ENCODE results near the gene CAMK2D. TPM values are rescaled to one million over a fixed set of nuclear protein-coding genes. Genes with fewer than 3 reads are reported as not detected.
"Not testable (repeated sequence)": the region's sequence is repeated elsewhere in the genome, so short reads cannot be mapped to it uniquely, and the experiment has no call there.

CAMK2D gene
- total RNA-seq = 10 to 100 TPM; 48.2 to 66.2 (median 51.2) TPM

DNA sequence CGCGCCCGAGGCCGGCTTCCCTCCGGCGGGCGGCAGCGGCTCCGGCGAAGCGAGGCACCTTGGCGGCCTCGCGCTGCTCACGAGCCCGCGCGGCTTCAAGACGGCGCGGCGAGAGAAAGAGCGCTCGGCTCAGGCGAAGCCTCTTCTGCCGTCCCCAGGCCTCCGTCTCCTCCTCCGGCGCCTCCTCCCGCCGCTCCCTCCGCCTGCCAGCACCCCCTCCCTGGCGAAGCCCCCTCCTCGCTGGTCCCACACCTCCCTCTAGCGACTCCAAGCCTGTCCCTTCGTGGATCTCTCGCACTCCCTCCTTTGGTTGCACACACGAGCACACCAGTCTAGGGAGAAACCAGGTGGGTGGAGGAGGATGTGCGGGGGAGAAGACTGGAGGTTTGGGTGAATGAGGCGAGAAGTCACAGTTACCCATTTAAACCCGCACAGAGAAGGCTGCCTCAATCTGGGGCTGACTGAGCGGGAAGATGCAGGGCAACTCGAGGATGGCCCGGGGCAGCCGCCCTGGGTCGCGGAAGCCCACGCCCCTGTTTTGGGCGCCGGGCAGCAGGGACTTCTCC is at the start of gene CAMK2D:
Gene CAMK2D (minus strand): TSS at position 119 of the 566 bp plus-strand sequence. CDS start 670 bp downstream, outside the sequence.
- peaks cover 8 to 36% (median 34%) of the 10 kb centered on the region in 4 donors for H3K4me1 ChIP-seq
- no peaks in the 10 kb centered on the region for H3K9me3 ChIP-seq
- DNase-seq (ENCODE audit: extremely low spot score) = peak; percentile 94
- H3K4me3 ChIP-seq = peak within 1 kb of the TSS; percentile 66 to 91 (median 78)
- WGBS = under 1% methylated on average over 28 of the region's 50 CpGs
- peak within 1 kb of the TSS; percentile 96 to 99 (median 98) for H3K27ac ChIP-seq (replicated peaks in 1 of 4)
- TF ChIP-seq EP300 (IDR thresholded peaks at IDR 0.05) (no peak), POLR2A (IDR thresholded peaks at IDR 0.05; ENCODE audit: low read depth) (peak; percentile 33), POLR2AphosphoS5 (IDR thresholded peaks at IDR 0.05) (peak; percentile 19 to 77)
- TF ChIP-seq, protein P1, sequence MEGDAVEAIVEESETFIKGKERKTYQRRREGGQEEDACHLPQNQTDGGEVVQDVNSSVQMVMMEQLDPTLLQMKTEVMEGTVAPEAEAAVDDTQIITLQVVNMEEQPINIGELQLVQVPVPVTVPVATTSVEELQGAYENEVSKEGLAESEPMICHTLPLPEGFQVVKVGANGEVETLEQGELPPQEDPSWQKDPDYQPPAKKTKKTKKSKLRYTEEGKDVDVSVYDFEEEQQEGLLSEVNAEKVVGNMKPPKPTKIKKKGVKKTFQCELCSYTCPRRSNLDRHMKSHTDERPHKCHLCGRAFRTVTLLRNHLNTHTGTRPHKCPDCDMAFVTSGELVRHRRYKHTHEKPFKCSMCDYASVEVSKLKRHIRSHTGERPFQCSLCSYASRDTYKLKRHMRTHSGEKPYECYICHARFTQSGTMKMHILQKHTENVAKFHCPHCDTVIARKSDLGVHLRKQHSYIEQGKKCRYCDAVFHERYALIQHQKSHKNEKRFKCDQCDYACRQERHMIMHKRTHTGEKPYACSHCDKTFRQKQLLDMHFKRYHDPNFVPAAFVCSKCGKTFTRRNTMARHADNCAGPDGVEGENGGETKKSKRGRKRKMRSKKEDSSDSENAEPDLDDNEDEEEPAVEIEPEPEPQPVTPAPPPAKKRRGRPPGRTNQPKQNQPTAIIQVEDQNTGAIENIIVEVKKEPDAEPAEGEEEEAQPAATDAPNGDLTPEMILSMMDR (IDR thresholded peaks at IDR 0.05) = peak; percentile 58 to 64 (median 62)
- intact Hi-C loops (cut with DNase I) = loop anchor here (2.0 to 10.0 kb wide), 5 partner anchors 74 to 367 kb away; partner anchors contain the start of gene ARSJ
- no peaks in the 10 kb centered on the region for H3K36me3 ChIP-seq
- H3K27me3 ChIP-seq = no peaks in the 10 kb centered on the region

DNA sequence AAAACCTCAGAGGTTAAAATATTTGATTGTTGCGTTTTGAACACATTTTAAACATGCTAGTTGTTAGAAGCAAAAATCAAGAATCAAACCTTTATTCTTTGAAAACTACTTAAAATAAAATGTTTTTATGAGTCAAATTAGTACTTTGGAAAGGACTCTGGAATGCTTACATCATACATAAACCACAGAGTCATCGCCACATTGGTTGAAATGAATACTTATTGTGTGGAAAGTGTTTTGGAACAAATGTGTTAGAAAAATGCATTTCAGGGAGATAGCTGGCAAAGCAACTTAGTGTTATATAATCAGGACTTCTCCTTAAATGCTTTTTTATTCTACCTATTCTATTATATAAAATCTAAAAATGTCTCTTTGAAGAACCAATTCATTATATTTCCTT is 49.4 kb upstream of the CAMK2D start:
- intact Hi-C loops (cut with DNase I) = no loop called here
- 58% methylated on average over 2 of the region's 2 CpGs for WGBS

DNA sequence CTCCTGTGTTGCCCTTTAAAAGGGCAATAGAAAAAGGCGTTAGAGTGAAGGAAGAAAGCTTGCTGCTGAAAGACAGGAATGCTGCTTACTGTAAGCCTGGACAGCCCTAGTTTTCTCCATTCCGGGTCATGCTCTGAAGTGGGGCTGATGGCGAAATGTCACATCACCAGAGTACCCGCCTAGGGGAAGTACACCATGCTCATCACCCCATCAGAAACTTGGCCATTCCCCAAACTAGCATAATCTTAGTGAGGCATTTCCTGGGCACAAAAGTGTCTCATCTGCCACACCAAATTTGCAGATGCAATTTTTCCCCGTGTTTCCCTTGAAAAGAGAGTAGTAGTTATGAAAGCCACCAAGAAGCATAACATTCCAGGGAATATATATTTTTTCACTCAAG is 47.8 kb upstream of the CAMK2D start:
- no peak for DNase-seq (ENCODE audit: extremely low spot score)
- intact Hi-C loops (cut with DNase I) = no loop called here
- TF ChIP-seq EP300 (IDR thresholded peaks at IDR 0.05) (no peak), POLR2AphosphoS5 (IDR thresholded peaks at IDR 0.05) (no peak), POLR2A (IDR thresholded peaks at IDR 0.05; ENCODE audit: low read depth) (no peak)
- TF ChIP-seq, protein P1 (IDR thresholded peaks at IDR 0.05) = no peak
- peaks cover 0 to 5% (median 0%) of the 10 kb centered on the region in 4 donors for H3K4me1 ChIP-seq
- H3K27ac ChIP-seq (replicated peaks in 1 of 4) = no peak overlapping the region
- H3K9me3 ChIP-seq = no peaks in the 10 kb centered on the region
- no peak overlapping the region for H3K4me3 ChIP-seq
- H3K27me3 ChIP-seq = no peaks in the 10 kb centered on the region
- whole genome bisulfite sequencing = 86% methylated on average over 5 of the region's 5 CpGs
- H3K36me3 ChIP-seq = no peaks in the 10 kb centered on the region

More for the DNA sequence above, 49.4 kb upstream of the CAMK2D start:
- TF ChIP-seq POLR2AphosphoS5 (IDR thresholded peaks at IDR 0.05) = no peak
- no peak for TF ChIP-seq POLR2A (IDR thresholded peaks at IDR 0.05; ENCODE audit: low read depth)
- TF ChIP-seq, protein P1 (IDR thresholded peaks at IDR 0.05) = no peak
- no peak for TF ChIP-seq EP300 (IDR thresholded peaks at IDR 0.05)
- no peak for DNase-seq (ENCODE audit: extremely low spot score)
- H3K27me3 ChIP-seq = no peaks in the 10 kb centered on the region
- H3K27ac ChIP-seq (replicated peaks in 1 of 4) = no peak overlapping the region
- peaks cover 0 to 5% (median 0%) of the 10 kb centered on the region in 4 donors for H3K4me1 ChIP-seq
- no peaks in the 10 kb centered on the region for H3K36me3 ChIP-seq
- no peak overlapping the region for H3K4me3 ChIP-seq
- H3K9me3 ChIP-seq = no peaks in the 10 kb centered on the region

DNA sequence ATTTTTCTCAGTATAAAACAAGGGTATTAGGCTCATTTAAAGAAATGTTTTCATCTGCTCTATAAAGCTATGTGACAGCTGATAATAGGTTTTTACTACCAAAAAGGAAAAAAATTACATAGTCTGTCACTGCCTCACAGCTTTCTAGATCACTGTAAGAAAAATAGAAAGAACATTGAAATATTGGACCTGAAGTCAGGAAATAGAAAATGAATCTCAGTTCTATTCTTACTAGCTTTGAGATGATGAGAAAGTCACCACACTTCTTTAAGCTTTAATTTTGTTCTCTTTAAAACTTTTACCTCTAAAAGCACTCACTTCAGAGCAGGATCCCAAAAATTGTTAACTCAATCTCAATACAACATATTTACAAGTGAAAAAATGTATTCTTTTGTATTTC is 45.3 kb upstream of the CAMK2D start:
- Histone ChIP-seq H3K27me3 (no peaks in the 10 kb centered on the region), H3K36me3 (no peaks in the 10 kb centered on the region), H3K27ac (replicated peaks in 1 of 4) (no peak overlapping the region), H3K4me1 (peaks cover 0 to 5% (median 0%) of the 10 kb centered on the region in 4 donors), H3K4me3 (no peak overlapping the region), H3K9me3 (peaks cover 0 to 8% (median 0%) of the 10 kb centered on the region in 4 donors)
- TF ChIP-seq POLR2AphosphoS5 (IDR thresholded peaks at IDR 0.05) = no peak
- no peak for TF ChIP-seq EP300 (IDR thresholded peaks at IDR 0.05)
- intact Hi-C loops (cut with DNase I) = no loop called here
- no peak for DNase-seq (ENCODE audit: extremely low spot score)

DNA sequence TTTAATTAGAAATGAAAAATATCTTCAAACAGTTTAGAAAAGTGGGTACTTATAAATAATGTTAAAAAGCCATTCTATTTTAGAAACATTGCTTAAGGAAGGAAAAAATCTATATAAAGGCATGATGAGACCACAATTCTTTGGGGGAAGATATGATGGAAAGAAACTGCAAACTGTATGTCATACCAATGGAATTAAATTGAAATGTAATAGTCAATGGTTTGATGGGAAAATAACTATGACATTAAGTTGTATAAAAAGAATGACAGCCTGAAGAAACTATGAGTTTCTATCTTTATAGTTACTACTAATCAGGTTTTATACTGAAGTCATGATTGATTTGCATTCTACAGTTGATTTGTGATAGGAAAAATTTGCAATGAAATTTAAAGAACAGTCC is 40.3 kb upstream of the CAMK2D start:
- no peak overlapping the region for H3K4me3 ChIP-seq
- H3K9me3 ChIP-seq = peaks cover 0 to 8% (median 0%) of the 10 kb centered on the region in 4 donors
- no peak for TF ChIP-seq POLR2A (IDR thresholded peaks at IDR 0.05; ENCODE audit: low read depth)
- TF ChIP-seq, protein P1 (IDR thresholded peaks at IDR 0.05) = no peak
- no peak for TF ChIP-seq POLR2AphosphoS5 (IDR thresholded peaks at IDR 0.05)
- TF ChIP-seq EP300 (IDR thresholded peaks at IDR 0.05) = no peak
- H3K27ac ChIP-seq (replicated peaks in 1 of 4) = no peak overlapping the region
- H3K36me3 ChIP-seq = no peaks in the 10 kb centered on the region
- H3K4me1 ChIP-seq = no peaks in the 10 kb centered on the region
- H3K27me3 ChIP-seq = no peaks in the 10 kb centered on the region
- DNase-seq (ENCODE audit: extremely low spot score) = no peak
- intact Hi-C loops (cut with DNase I) = no loop called here

DNA sequence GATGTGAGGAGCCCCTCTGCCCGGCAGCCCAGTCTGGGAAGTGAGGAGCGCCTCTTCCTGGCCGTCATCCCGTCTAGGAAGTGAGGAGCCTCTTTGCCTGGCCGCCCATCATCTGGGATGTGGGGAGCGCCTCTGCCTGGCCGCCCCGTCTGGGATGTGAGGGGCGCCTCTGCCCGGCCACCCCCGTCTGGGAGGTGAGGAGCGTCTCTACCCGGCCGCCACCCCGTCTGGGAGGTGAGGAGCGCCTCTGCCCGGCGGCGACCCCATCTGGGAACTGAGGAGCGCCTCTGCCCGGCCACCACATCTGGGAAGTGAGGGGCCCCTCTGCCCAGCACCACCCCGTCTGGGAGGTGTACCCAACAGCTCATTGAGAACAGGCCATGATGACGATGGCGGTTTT is 34.8 kb upstream of the CAMK2D start:
- H3K36me3 ChIP-seq; intact Hi-C loops (cut with DNase I): not testable (repeated sequence)
- WGBS = 93% methylated on average over 22 of the region's 24 CpGs

More for the DNA sequence above, 34.8 kb upstream of the CAMK2D start:
- H3K9me3 ChIP-seq; H3K4me3 ChIP-seq; H3K27ac ChIP-seq (replicated peaks in 1 of 4); DNase-seq (ENCODE audit: extremely low spot score); H3K4me1 ChIP-seq; H3K27me3 ChIP-seq: not testable (repeated sequence)

Data from esophagus muscularis mucosa (tissue), 4 donors.